Measurements from ENCODE around the gene SLC27A1. TPM values are rescaled to one million over a fixed set of nuclear protein-coding genes. Genes with fewer than 3 reads are reported as not detected.

Gene SLC27A1
- 17.0 and 35.4 TPM in 2 replicates for total RNA-seq

DNA sequence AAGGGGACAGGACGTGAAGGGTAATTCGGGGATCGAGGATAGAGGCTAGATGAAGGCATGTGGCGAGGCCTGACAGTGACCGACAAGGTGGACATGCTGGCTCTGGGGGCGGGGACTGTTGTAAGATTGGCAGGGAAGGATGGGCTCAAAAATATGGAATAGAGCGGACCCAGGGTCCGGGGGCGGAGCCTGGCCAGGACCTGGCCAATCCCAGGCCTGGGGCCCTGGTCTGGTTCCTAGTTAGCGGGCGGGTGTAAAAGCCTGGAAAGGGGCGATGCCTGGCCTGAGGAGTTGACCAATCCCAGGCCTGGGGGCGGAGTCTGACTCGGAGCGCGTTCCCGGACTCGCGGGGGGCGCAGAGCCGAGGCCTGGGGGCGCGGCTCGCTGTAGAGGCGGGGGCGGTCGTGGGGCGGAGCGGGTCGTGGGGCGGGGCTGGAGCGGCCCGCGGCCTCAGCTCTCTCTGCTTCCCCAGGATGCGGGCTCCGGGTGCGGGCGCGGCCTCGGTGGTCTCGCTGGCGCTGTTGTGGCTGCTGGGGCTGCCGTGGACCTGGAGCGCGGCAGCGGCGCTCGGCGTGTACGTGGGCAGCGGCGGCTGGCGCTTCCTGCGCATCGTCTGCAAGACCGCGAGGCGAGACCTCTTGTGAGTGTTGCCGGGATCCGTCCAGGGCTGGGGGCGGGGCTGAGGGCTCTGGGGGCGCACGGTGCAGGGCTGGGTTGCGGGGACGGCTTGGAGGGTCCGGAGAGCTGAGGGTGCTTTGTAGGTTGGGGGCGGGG is at the start of gene SLC27A1:
Gene SLC27A1 (plus strand): TSS at position 457 of the 774 bp plus-strand sequence. CDS start 17 bp downstream, at position 474.

DNA sequence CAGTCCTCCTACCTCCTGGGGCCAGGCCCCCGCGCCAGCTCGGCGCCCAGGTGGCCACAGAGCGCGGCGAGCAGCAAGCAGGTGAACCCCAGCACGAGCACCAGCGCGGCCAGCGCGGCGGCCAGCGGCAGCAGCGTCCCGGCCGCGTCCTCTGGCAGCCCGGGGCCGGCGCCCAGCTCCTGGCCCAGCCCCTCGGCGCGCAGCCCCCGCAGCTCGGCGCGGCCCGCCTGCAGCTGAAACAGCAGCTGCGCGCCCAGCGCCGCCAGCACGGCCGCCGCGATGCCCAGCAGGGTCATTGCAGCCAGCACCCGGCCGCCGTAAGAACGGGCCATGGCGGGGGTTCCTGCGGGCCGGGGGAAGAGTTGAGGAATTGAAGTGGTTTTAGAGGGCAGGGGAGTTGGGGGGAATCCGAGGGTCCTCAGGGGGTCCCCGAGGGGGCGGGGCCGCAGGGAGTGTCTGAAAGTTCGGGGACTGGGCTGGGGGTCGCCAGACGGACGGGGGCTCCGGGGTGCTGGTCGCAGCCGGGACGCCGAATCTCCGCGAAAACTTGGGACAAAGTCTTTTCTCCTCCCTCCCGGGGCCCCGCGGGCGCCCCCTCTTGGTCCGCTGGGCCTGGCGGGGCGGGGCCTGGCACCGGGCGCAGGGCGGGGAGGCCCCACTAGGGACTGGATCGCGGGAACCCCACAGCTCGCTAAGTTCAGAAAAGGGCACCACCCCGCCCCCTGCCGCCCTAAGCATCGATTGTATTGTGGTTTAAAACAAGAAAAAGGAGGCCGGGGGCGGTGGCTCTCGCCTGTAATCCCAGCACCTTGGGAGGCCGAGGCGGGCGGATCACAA is 22.0 kb upstream of the SLC27A1 start, which contains the start of gene TMEM221:
Gene TMEM221 (minus strand): TSS at position 538 of the 837 bp plus-strand sequence. CDS start 206 bp downstream, at position 332.

DNA sequence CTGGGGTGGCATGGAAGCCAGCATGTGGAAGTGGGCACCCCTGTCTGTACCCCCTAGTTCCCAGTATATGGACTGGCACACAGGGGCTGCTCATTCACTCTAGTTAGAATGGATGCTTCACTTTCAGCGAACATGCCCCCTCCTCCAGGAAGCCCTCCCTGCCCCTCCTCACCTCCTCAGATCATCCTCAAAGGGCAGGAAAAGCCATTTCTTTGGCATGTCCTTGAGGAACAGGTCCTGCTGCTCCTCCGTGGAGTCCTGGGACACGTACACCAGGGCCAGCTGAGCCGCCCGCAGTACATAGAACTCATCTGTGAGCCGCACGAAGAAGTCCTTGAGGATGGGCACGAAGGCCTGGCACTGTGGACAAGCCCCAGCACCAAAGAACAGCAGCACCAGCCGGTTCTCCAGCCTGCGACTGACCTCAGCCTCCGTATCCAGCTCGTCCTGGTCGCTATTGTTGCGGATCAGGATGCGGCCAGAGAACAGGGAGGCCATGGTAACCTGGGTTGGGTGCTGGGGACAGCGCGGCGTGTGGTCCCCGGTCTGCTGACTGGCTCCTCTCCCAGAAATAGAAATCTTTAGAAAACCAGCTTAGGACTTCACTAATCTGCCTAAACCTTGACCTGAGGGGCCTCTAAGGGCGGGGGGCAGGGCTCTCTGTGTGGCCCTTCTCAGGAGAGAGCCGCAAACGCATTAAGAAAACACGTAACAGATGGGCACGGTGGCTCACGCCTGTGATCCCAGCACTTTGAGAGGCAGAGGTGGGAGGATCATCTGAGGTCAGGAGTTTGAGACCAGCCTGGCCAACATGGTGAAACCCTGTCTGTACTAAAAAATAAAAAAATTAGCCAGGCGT is 9.7 kb upstream of the SLC27A1 start, which contains the start of gene NXNL1:
Gene NXNL1 (minus strand): TSS at position 555 of the 859 bp plus-strand sequence. CDS start 57 bp downstream, at position 498.

DNA sequence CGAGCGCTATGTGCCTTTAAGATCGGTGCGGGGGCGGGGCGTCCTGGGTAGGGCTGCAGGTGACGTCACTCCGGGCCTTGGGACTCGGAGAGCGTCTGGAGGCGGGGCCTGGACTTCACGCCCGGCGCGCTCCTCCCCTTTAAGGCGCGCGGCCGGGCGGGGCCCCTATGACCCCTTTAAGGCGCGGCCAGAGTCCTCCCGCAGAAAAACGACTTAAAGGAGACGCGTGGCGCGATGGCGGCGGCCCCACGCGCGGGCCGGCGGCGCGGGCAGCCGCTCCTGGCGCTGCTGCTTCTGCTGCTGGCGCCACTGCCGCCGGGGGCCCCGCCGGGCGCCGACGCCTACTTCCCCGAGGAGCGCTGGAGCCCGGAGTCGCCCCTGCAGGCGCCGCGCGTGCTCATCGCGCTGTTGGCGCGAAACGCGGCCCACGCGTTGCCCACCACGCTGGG is 85.2 kb downstream of the SLC27A1 start, which contains the start of gene COLGALT1:
Gene COLGALT1 (plus strand): TSS at position 170 of the 449 bp plus-strand sequence. CDS start 65 bp downstream, at position 235.

Other genes starting within 250 kb of the SLC27A1 start
- 6.2 and 6.7 TPM in 2 replicates for gene OCEL1, start 244.3 kb upstream of the SLC27A1 start, total RNA-seq
- 39.9 and 62.5 TPM in 2 replicates for gene NR2F6, start 224.6 kb upstream of the SLC27A1 start, total RNA-seq
- gene USHBP1, start 205.8 kb upstream of the SLC27A1 start, total RNA-seq = 0.36 and 0.81 TPM in 2 replicates
- 64.3 and 84.5 TPM in 2 replicates for gene BABAM1, start 203.1 kb upstream of the SLC27A1 start, total RNA-seq
- gene ANKLE1, start 188.6 kb upstream of the SLC27A1 start, total RNA-seq = 0.49 TPM in 1 of 2 replicates, not detected in the other
- 7.3 and 7.8 TPM in 2 replicates for gene ABHD8, start 167.1 kb upstream of the SLC27A1 start, total RNA-seq
- gene MRPL34, start 164.7 kb upstream of the SLC27A1 start, total RNA-seq = 45.9 and 70.3 TPM in 2 replicates
- 25.3 and 47.7 TPM in 2 replicates for gene DDA1, start 161.0 kb upstream of the SLC27A1 start, total RNA-seq
- gene ANO8, start 135.7 kb upstream of the SLC27A1 start, total RNA-seq = 0.97 and 2.5 TPM in 2 replicates
- 12.5 and 16.7 TPM in 2 replicates for gene GTPBP3, start 133.0 kb upstream of the SLC27A1 start, total RNA-seq
- 1.1 and 3.6 TPM in 2 replicates for gene PLVAP, start 93.2 kb upstream of the SLC27A1 start, total RNA-seq
- not detected in 2 replicates for gene CCDC194, start 76.3 kb upstream of the SLC27A1 start, total RNA-seq
- gene BST2, start 64.9 kb upstream of the SLC27A1 start, total RNA-seq = 1.6 TPM in 1 of 2 replicates, not detected in the other
- 92.5 and 110 TPM in 2 replicates for gene MVB12A, start 50.5 kb upstream of the SLC27A1 start, total RNA-seq
- gene TMEM221, start 21.9 kb upstream of the SLC27A1 start, total RNA-seq = not detected in 2 replicates
- gene NXNL1, start 9.6 kb upstream of the SLC27A1 start, total RNA-seq = not detected in 2 replicates
- gene PGLS, start 41.1 kb downstream of the SLC27A1 start, total RNA-seq = 77.9 and 99.3 TPM in 2 replicates
- 90.6 and 114 TPM in 2 replicates for gene COLGALT1, start 85.1 kb downstream of the SLC27A1 start, total RNA-seq
- 0.16 and 0.18 TPM in 2 replicates for gene UNC13A, start 217.8 kb downstream of the SLC27A1 start, total RNA-seq
- gene MAP1S, start 249.0 kb downstream of the SLC27A1 start, total RNA-seq = 44.6 and 47.0 TPM in 2 replicates

All from cardiac atrium fibroblast (primary cell).